ENCODE data around the gene POLR1D. TPM values are rescaled to one million over a fixed set of nuclear protein-coding genes. Genes with fewer than 3 reads are reported as not detected.

The POLR1D gene, protein sequence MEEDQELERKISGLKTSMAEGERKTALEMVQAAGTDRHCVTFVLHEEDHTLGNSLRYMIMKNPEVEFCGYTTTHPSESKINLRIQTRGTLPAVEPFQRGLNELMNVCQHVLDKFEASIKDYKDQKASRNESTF
- 134 and 140 TPM in 2 replicates for total RNA-seq

GRCh38 chr13:27621366-27622101 lies at the start of gene POLR1D:
POLR1D (plus strand) TSS chr13:27621892; CDS start chr13:27621984, 92 bp downstream.
- Histone ChIP-seq H3K27me3 (ENCODE audit: control insufficient read depth, insufficient read depth, low read length) (no peaks in the 10 kb centered on the region), H3K36me3 (ENCODE audit: control insufficient read depth, insufficient read depth, low read length) (peaks cover 5% of the 10 kb centered on the region), H3K4me3 (ENCODE audit: low read depth, low read length) (peak within 1 kb of the TSS; percentile 63)
- no peak for FAIRE-seq
- peak; percentile 90 for DNase-seq (ENCODE audit: low read depth)
- TF ChIP-seq, protein P1, sequence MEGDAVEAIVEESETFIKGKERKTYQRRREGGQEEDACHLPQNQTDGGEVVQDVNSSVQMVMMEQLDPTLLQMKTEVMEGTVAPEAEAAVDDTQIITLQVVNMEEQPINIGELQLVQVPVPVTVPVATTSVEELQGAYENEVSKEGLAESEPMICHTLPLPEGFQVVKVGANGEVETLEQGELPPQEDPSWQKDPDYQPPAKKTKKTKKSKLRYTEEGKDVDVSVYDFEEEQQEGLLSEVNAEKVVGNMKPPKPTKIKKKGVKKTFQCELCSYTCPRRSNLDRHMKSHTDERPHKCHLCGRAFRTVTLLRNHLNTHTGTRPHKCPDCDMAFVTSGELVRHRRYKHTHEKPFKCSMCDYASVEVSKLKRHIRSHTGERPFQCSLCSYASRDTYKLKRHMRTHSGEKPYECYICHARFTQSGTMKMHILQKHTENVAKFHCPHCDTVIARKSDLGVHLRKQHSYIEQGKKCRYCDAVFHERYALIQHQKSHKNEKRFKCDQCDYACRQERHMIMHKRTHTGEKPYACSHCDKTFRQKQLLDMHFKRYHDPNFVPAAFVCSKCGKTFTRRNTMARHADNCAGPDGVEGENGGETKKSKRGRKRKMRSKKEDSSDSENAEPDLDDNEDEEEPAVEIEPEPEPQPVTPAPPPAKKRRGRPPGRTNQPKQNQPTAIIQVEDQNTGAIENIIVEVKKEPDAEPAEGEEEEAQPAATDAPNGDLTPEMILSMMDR (IDR thresholded peaks at IDR 0.05; ENCODE audit: insufficient read depth, low read length, severe bottlenecking): no peak

GRCh38 chr13:27572234-27572901 lies 49.3 kb upstream of the POLR1D start:
- DNase-seq (ENCODE audit: low read depth) (no peak), FAIRE-seq (no peak)
- Histone ChIP-seq H3K27me3 (ENCODE audit: control insufficient read depth, insufficient read depth, low read length) (no peaks in the 10 kb centered on the region), H3K36me3 (ENCODE audit: control insufficient read depth, insufficient read depth, low read length) (peaks cover 7% of the 10 kb centered on the region), H3K4me3 (ENCODE audit: low read depth, low read length) (no peak overlapping the region)
- TF ChIP-seq, protein P1 (IDR thresholded peaks at IDR 0.05; ENCODE audit: insufficient read depth, low read length, severe bottlenecking): no peak

GRCh38 chr13:27573265-27573664 lies 48.4 kb upstream of the POLR1D start:
- no peak overlapping the region for H3K4me3 ChIP-seq (ENCODE audit: low read depth, low read length)
- peak; percentile 89 for DNase-seq (ENCODE audit: low read depth)
- H3K27me3 ChIP-seq (ENCODE audit: control insufficient read depth, insufficient read depth, low read length): no peaks in the 10 kb centered on the region
- FAIRE-seq: no peak
- H3K36me3 ChIP-seq (ENCODE audit: control insufficient read depth, insufficient read depth, low read length): peaks cover 4% of the 10 kb centered on the region
- TF ChIP-seq, protein P1 (IDR thresholded peaks at IDR 0.05; ENCODE audit: insufficient read depth, low read length, severe bottlenecking): no peak

DNA sequence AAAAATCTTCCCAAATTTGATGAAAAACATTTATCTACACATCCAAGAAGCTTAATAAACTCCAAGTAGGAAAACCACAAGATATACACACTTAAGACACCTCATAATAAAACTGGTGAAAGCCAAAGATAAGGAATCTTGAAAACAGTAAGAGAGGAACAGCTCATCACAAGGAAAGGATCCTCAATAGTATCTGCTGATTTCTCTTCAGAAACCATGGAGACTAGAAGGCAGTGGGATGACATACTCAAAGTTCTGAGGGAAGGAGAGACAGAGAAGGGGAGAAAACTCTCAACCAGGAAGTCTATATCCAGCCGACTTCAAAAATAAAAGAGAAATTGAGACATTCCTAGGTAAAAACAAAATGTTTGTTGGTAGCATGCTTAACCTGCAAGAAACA lies 47.0 kb upstream of the POLR1D start:
- FAIRE-seq (no peak), DNase-seq (ENCODE audit: low read depth) (no peak)
- H3K27me3 ChIP-seq (ENCODE audit: control insufficient read depth, insufficient read depth, low read length): no peaks in the 10 kb centered on the region
- peaks cover 2% of the 10 kb centered on the region for H3K36me3 ChIP-seq (ENCODE audit: control insufficient read depth, insufficient read depth, low read length)
- no peak overlapping the region for H3K4me3 ChIP-seq (ENCODE audit: low read depth, low read length)
- TF ChIP-seq, protein P1 (IDR thresholded peaks at IDR 0.05; ENCODE audit: insufficient read depth, low read length, severe bottlenecking): no peak

- no peaks in the 10 kb centered on the region for H3K27me3 ChIP-seq (ENCODE audit: control insufficient read depth, insufficient read depth, low read length)
- DNase-seq (ENCODE audit: low read depth): peak; percentile 94
- FAIRE-seq: peak; percentile 97
Measured at GRCh38 chr13:27578121-27579030, 43.3 kb upstream of the POLR1D start.

More at GRCh38 chr13:27578121-27579030, 43.3 kb upstream of the POLR1D start:
- TF ChIP-seq, protein P1 (IDR thresholded peaks at IDR 0.05; ENCODE audit: insufficient read depth, low read length, severe bottlenecking): no peak
- Histone ChIP-seq H3K36me3 (ENCODE audit: control insufficient read depth, insufficient read depth, low read length) (peaks cover 2% of the 10 kb centered on the region), H3K4me3 (ENCODE audit: low read depth, low read length) (no peak overlapping the region)

All from bronchial epithelial cell (primary cell).